ENCODE results near the gene CRACDL. TPM values are rescaled to one million over a fixed set of nuclear protein-coding genes. Genes with fewer than 3 reads are reported as not detected.

The CRACDL gene
- total and polyA plus RNA-seq, 2 donors (not counting 3 experiments of a cell fraction or from before 2014, with no cell fraction given) = 0.92 to 6.3 TPM

DNA sequence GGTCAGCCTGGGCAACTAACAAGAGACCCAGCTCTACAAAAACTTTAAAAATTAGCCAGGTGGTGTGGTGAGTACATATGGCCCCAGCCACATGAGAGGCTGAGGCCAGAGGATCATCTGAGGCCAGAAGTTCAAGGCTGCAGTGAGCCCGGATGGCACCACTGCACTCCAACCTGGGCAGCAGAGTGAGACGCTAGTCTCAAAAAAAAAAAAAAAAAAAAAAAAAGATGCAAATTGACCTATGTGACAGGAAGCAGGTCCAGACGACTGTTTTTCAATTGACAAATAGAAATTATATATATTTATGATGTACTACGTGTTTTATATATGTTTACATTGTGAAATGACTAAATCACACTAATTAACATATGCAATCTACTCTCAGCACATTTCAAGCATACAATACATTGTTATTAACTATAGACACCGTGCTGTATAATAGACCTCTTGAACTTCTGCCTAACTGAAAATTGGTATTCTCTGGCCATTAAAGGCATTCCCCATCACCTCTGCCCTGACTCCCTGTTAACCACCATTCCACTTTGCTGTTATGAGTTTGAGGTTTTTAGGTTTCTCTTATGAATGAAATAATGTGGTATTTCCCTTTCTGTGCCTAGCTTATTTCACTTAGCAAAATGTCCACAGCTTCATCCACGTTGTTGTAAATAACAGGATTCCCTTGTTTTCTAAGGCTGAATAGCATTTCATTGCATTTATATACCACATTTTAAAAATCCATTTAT, 172.6 kb downstream of the CRACDL start:
- no peak for DNase-seq (ENCODE audit: low read depth, low spot score)
- Histone ChIP-seq H3K4me1 (ENCODE audit: control insufficient read depth, extremely low read depth, insufficient read depth, low read length) (peaks cover 11% of the 10 kb centered on the region), H3K9me3 (replicated peaks; ENCODE audit: control insufficient read depth, insufficient read depth, low read length) (no peaks in the 10 kb centered on the region), H2AFZ (ENCODE audit: low read depth, low read length) (no peak overlapping the region), H3K79me2 (ENCODE audit: control insufficient read depth, insufficient read depth, low read length) (no peaks in the 10 kb centered on the region), H3K9ac (replicated peaks; ENCODE audit: extremely low read depth, insufficient read depth, low read length) (no peak overlapping the region), H4K20me1 (replicated peaks; ENCODE audit: control insufficient read depth, extremely low read depth, insufficient read depth, low read length) (no peaks in the 10 kb centered on the region), H3K4me2 (ENCODE audit: insufficient read depth, low read length) (no peak overlapping the region), H3K27me3 (ENCODE audit: control insufficient read depth in 2 of 2, insufficient read depth in 2 of 2, low read length in 2 of 2) (no peaks in the 10 kb centered on the region), H3K36me3 (ENCODE audit: control insufficient read depth in 2 of 2, extremely low read depth in 1 of 2, insufficient read depth in 2 of 2, low read length in 2 of 2) (no peaks in the 10 kb centered on the region), H3K4me3 (replicated peaks in 1 of 3; ENCODE audit: insufficient read depth in 1 of 3, low read depth in 1 of 3, low read length in 3 of 3) (no peak overlapping the region), H3K9me1 (replicated peaks; ENCODE audit: control insufficient read depth, extremely low read depth, insufficient read depth, low read length) (no peaks in the 10 kb centered on the region), H3K27ac (ENCODE audit: insufficient read depth, low read depth, low read length) (no peak overlapping the region)
- TF ChIP-seq MYC (IDR thresholded peaks at IDR 0.05; ENCODE audit: low read depth, low read length) (no peak), JUN (IDR thresholded peaks at IDR 0.05; ENCODE audit: borderline replicate concordance, insufficient read depth, insufficient read length, low read depth) (no peak), EZH2 (IDR thresholded peaks at IDR 0.05; ENCODE audit: borderline replicate concordance, low read depth, low read length, severe bottlenecking) (no peak), POLR2A (IDR thresholded peaks at IDR 0.05; ENCODE audit: low read depth, low read length) (no peak), POLR2AphosphoS5 (IDR thresholded peaks at IDR 0.05; ENCODE audit: insufficient read depth, low read depth, low read length) (no peak)
- intact Hi-C loops (cut with micrococcal nuclease) = no loop called here
- dilution Hi-C loops (cut with MboI; ENCODE audit: extremely low pct_ligation_motif_present, low sequenced_read_pairs) = no loop called here
- POLR2A ChIA-PET = no interaction called here
- BruUV-seq (replicated peaks) = no TSS peak
- CTCF ChIA-PET = interaction anchor here (1.5 kb wide), 1 partner anchor 33 kb away, joined by 4 read pairs; no protein-coding TSS in a partner anchor
- FAIRE-seq = no peak

DNA sequence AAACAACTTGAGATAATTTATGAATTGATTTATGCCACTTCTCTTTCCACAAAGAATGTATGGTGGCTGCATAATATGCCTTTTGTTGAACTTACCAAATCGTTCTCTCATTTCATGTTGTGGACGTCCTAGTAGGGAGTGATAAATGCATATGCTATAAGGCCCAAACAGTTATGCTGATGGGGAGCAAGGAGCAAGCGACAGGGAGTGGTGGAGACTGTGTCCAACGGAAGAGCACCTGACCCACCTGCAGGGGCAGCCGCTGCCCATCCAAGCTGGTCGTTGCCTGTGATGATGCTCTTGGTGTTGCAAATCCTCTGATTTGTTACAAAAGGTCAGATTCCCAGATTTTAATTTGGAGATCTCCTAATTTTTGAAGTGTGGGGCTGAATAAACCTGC, 174.1 kb downstream of the CRACDL start:
- no TSS peak for BruUV-seq (replicated peaks)

More for the DNA sequence above, 174.1 kb downstream of the CRACDL start:
- FAIRE-seq (no peak), DNase-seq (ENCODE audit: low read depth, low spot score) (no peak)
- dilution Hi-C loops (cut with MboI; ENCODE audit: extremely low pct_ligation_motif_present, low sequenced_read_pairs) (no loop called here), intact Hi-C loops (cut with micrococcal nuclease) (no loop called here)
- no peaks in the 10 kb centered on the region for H3K9me1 ChIP-seq (replicated peaks; ENCODE audit: control insufficient read depth, extremely low read depth, insufficient read depth, low read length)
- H3K9ac ChIP-seq (replicated peaks; ENCODE audit: extremely low read depth, insufficient read depth, low read length) = no peak overlapping the region
- H3K27ac ChIP-seq (ENCODE audit: insufficient read depth, low read depth, low read length) = no peak overlapping the region
- ChIA-PET POLR2A (no interaction called here), CTCF (no interaction called here)
- H4K20me1 ChIP-seq (replicated peaks; ENCODE audit: control insufficient read depth, extremely low read depth, insufficient read depth, low read length) = no peaks in the 10 kb centered on the region
- no peak overlapping the region for H3K4me2 ChIP-seq (ENCODE audit: insufficient read depth, low read length)
- H3K36me3 ChIP-seq (ENCODE audit: control insufficient read depth in 2 of 2, extremely low read depth in 1 of 2, insufficient read depth in 2 of 2, low read length in 2 of 2) = no peaks in the 10 kb centered on the region
- H3K4me3 ChIP-seq (replicated peaks in 1 of 3; ENCODE audit: insufficient read depth in 1 of 3, low read depth in 1 of 3, low read length in 3 of 3) = no peak overlapping the region
- H3K27me3 ChIP-seq (ENCODE audit: control insufficient read depth in 2 of 2, insufficient read depth in 2 of 2, low read length in 2 of 2) = no peaks in the 10 kb centered on the region
- no peak overlapping the region for H2AFZ ChIP-seq (ENCODE audit: low read depth, low read length)
- TF ChIP-seq EZH2 (IDR thresholded peaks at IDR 0.05; ENCODE audit: borderline replicate concordance, low read depth, low read length, severe bottlenecking) (no peak), POLR2AphosphoS5 (IDR thresholded peaks at IDR 0.05; ENCODE audit: insufficient read depth, low read depth, low read length) (no peak), POLR2A (IDR thresholded peaks at IDR 0.05; ENCODE audit: low read depth, low read length) (no peak), MAX (IDR thresholded peaks at IDR 0.05; ENCODE audit: insufficient read depth, insufficient read length) (no peak), FOS (IDR thresholded peaks at IDR 0.05; ENCODE audit: borderline replicate concordance, insufficient read depth, low read length) (no peak), JUN (IDR thresholded peaks at IDR 0.05; ENCODE audit: borderline replicate concordance, insufficient read depth, insufficient read length, low read depth) (no peak), GATA2 (IDR thresholded peaks at IDR 0.05; ENCODE audit: insufficient read depth, insufficient read length, low read depth, low read length) (no peak), MYC (IDR thresholded peaks at IDR 0.05; ENCODE audit: low read depth, low read length) (no peak)
- TF ChIP-seq, protein P1, sequence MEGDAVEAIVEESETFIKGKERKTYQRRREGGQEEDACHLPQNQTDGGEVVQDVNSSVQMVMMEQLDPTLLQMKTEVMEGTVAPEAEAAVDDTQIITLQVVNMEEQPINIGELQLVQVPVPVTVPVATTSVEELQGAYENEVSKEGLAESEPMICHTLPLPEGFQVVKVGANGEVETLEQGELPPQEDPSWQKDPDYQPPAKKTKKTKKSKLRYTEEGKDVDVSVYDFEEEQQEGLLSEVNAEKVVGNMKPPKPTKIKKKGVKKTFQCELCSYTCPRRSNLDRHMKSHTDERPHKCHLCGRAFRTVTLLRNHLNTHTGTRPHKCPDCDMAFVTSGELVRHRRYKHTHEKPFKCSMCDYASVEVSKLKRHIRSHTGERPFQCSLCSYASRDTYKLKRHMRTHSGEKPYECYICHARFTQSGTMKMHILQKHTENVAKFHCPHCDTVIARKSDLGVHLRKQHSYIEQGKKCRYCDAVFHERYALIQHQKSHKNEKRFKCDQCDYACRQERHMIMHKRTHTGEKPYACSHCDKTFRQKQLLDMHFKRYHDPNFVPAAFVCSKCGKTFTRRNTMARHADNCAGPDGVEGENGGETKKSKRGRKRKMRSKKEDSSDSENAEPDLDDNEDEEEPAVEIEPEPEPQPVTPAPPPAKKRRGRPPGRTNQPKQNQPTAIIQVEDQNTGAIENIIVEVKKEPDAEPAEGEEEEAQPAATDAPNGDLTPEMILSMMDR (IDR thresholded peaks at IDR 0.05; ENCODE audit: extremely low read depth in 1 of 2, insufficient read depth in 1 of 2, low read depth in 1 of 2, low read length in 2 of 2) = no peak
- H3K4me1 ChIP-seq (ENCODE audit: control insufficient read depth, extremely low read depth, insufficient read depth, low read length) = peaks cover 20% of the 10 kb centered on the region
- H3K9me3 ChIP-seq (replicated peaks; ENCODE audit: control insufficient read depth, insufficient read depth, low read length) = no peaks in the 10 kb centered on the region
- H3K79me2 ChIP-seq (ENCODE audit: control insufficient read depth, insufficient read depth, low read length) = no peaks in the 10 kb centered on the region
